ENCODE data around the gene ATP5MC2.
"Not testable (repeated sequence)": the region's sequence is repeated elsewhere in the genome, so short reads cannot be mapped to it uniquely, and the experiment has no call there.

ATP5MC2 gene

DNA sequence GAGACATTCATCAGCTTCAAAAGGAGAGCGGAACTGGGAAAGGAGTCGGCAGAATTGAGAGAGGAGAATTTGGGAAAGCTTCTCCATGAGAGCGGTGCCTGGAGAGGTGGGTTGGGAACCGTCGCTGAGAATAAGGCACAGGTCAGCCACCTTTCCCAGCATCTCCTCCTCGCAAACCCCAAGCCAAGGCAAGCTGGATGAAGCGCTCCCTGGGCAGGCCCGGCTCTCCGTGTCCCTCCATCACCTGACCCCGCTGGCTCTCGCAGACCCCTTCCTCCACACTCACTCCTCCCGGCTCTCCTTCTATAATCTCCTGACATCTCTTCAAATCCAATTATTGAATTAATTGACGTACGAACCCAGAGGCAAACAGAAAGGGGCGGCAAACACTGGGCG is 18.9 kb upstream of the ATP5MC2 start:
- DNase-seq (ENCODE audit: low read depth), result no peak

DNA sequence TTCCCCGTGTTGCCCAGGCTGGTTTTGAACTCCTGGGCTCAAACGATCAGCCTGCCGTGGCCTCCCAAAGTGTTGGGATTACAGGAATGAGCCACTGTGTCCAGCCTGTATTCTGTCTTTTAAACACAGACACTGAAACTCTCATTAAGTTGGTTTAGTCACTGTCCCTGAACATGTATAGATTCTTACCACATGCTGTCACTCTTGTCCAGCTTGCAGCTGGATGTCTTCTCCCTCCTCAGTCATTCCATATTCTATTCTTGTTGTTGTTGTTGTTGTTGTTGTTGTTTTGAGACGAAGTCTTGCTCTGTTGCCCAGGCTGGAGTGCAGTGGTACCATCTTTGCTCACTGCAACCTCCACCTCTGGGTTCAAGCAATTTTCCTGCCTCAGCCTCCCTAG is 12.3 kb upstream of the ATP5MC2 start:
- DNase-seq (ENCODE audit: low read depth), result no peak

DNA sequence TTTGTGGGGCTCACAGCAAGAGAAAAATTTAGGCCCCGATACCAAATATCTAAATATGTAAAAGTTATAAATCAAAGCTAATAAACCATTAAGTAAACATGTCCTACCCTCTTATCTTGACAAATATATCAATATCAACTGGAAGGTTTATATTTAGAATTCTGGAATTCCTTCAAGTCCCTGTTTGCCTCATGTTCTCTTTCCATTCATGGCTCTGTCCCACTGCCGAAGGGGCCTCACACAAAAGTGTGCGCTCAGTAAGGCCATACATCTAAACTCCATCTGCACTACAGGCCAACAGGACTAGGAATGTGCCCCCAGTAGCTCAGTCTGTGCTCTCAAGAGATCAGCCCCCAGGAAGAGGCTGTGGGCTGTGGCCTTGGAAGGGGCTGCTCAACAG is 10.6 kb upstream of the ATP5MC2 start:
- no peak for DNase-seq (ENCODE audit: low read depth)

DNA sequence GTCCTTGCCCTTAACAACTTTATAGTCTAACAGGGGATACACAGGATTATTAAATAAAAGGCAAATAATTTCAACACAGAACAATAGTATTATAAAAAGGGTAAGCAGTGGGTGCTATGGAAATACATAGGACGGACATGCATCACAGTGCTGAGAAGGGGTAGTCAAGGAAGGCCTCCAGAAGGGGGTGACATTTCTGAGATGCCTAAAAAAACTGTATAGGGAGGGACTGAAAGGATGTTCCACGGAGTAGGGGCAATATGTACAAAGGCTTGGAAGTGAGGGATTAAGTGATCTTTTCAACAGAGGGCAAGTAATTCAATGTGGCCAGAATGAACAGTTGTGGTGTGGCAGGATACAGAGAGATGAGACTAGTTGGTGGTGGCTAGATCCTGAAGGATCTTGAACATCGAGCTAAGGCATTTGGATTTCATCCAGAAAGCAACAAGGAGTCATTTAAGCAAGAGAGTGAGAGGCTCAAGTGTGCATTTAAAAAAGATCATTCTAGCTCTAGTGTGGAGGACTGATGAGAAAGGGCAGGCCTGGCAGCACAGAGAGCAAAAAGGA is 8.9 kb upstream of the ATP5MC2 start:
- DNase-seq (ENCODE audit: low read depth), result no peak

GRCh38 chr12:53683983-53684382 is 8.1 kb upstream of the ATP5MC2 start:
- DNase-seq (ENCODE audit: low read depth), result no peak

DNA sequence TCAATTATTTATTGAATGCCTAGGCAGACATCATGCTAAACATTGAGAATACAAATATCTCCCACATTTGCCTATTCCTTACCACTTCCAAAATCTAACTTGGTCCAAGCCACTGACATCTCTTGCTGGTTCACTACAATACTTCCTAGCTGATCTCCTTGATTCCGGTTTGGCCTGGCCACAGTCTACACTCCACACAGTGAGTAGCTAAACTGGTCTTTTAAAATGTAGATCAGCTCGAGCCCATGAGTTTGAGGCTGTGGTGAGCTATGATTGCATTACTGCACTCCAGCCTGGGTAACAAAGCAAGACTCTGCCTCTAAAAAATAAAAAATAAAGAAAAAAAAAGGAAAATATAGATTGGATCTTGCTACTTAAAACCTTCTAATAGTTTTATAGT is 7.6 kb upstream of the ATP5MC2 start:
- DNase-seq (ENCODE audit: low read depth), result no peak

GRCh38 chr12:53680061-53680460 is 4.2 kb upstream of the ATP5MC2 start:
- not testable (repeated sequence) for DNase-seq (ENCODE audit: low read depth)

DNA sequence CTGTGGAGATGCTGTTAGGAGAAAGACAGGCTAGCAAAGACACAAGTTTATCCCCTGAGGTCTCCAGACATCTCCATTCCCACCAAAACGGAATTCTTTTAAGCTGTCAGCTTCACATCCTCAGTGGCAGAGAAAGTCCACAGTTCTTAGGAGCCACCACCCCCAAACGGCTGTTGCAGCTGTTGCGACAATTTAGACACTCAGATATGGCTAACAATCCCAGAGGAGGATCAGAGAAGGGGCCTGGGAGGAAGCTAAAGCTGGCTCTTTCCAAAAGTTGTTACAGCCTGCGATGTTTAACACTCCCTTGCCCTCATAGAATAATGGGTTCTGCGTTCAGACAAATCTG is 1.9 kb upstream of the ATP5MC2 start:
- DNase-seq (ENCODE audit: low read depth), result no peak

DNA sequence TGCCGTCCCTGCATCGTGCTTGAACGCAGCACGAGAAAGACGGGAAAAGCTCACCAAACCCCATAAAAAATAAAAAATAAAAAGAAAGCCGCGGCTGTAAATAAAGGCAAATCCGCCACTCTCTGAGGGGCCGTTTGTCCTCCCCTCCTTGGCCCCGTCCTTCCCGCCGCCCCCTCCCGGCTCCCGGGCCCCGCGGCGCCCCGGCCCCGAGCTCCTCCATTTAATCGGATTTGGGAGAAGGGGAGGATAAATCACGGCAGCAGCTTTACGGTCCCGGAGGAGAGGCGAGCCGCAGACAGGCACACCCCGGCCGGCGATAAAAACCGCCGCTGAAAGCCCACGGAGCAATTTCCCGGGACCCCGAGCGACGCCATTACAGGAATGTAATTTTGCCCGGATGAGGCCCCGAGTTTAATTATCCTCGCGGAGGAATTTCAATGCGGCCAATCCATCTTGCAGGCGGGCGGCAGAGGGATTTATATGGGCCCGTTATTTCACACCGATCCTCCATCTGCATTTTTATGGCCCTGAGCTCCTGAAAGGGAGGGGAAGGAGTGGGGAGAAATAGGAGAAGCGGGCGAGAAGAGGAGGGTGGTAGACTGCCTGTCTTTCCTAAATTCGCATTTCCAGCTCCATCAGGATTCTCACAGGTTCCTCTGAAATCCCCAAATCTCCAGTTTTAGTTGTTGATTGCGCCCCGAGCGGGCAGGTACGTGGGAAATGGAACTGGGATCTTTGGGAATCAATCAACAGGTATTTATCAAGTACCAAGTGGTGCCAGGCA is 1.3 kb upstream of the ATP5MC2 start:
- no peak for DNase-seq (ENCODE audit: low read depth)

DNA sequence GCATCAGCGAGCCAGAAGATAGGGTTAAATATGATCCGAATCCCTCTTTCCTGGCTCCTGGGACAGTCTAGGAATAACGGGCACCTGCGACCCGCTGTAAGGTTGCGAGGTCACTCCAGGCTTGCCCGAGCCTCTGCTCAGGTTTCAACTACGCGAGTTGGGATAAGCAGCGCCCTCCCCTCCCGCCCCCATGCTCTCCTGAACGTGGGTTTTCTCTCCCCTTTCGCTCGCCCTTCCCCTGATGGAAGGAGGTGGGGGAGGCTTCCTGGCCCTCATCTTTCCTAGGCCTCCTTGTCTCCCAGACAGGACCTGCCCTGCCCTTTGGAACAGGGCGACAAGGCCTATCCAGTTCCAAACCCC is 753 bp upstream of the ATP5MC2 start:
- DNase-seq (ENCODE audit: low read depth), result no peak

GRCh38 chr12:53674977-53675700 is 744 bp downstream of the ATP5MC2 start:
- no peak for DNase-seq (ENCODE audit: low read depth)

- DNase-seq (ENCODE audit: low read depth), result no peak
Measured at GRCh38 chr12:53670971-53671370, 4.9 kb downstream of the ATP5MC2 start.

DNA sequence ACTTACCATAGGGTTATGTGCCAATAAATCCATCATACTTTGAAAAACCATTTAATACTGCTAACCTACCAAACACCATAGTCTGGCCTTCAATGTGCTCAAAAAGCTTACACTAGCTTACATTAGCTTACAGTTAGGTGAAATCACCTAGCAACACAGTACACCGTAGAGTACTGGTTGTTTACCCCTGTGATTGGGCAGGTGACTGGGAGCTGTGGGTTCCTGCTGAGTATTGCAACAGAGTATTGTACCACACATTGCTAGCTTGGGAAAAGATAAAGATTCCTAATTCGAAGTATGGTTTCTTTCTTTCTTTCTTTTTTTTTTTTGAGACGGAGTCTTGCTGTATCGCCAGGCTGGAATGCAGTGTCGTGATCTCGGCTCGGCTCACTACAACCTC is 5.6 kb downstream of the ATP5MC2 start:
- DNase-seq (ENCODE audit: low read depth), result no peak

DNA sequence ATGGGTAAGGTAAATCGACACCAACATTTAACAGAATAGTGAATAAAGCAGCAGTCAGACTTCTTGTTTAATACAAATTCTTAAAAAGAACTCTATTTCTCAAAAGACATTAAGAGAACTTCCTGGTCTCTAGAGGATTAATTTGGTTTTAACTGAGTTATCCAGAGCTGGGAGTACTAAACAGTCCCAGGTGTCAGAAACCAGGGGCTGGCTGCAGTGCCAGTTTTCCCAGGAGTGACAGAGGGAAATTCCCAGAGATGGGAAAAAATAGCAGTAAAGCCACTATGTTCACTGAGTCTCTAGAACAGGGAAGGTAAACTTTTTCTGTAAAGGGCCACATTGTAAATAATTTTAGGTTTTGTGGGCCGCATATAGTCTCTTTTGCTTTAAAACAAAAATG is 8.8 kb downstream of the ATP5MC2 start:
- no peak for DNase-seq (ENCODE audit: low read depth)

GRCh38 chr12:53664936-53665335 is 10.9 kb downstream of the ATP5MC2 start:
- DNase-seq (ENCODE audit: low read depth), result no peak

- DNase-seq (ENCODE audit: low read depth), result no peak
Measured at GRCh38 chr12:53664191-53664590, 11.7 kb downstream of the ATP5MC2 start.

DNA sequence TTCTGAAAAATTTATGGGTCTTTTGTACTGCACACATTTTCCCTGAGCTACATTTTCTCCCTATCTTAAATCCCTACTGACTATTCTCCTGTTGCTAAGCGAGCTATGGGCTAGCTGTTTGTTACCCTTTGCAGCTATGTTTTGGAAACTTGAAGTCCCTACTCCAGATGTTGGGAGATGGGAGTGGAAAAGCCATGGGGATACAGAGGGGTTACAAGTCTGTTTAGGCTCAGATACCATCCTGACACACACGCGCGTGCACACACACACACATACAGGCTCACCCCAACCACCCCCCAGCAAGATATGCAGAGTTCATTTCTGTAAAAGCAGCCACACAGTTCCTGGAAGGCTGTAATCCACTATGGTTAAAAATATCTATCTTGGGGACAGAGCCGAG is 15.8 kb downstream of the ATP5MC2 start:
- DNase-seq (ENCODE audit: low read depth), result no peak

DNA sequence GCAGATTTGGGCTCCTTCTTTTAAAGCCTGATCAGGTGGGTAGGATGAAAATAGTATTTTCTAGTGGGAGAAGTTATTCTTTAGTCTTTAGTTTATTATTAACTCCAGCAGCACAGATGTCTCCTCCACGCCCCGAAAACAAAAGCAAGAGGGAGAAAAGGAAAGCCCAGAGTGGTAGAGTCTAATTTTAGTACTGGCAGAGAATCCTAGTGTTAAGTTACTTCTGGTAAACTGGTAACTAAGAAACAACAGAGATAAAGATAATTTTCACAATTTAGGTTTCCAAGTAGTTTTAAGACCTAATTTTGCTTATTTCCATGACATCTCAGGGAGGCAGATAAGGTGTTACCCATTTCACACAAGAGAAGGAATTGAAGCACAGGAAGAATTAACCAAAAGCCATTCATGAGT is 16.3 kb downstream of the ATP5MC2 start:
- no peak for DNase-seq (ENCODE audit: low read depth)

DNA sequence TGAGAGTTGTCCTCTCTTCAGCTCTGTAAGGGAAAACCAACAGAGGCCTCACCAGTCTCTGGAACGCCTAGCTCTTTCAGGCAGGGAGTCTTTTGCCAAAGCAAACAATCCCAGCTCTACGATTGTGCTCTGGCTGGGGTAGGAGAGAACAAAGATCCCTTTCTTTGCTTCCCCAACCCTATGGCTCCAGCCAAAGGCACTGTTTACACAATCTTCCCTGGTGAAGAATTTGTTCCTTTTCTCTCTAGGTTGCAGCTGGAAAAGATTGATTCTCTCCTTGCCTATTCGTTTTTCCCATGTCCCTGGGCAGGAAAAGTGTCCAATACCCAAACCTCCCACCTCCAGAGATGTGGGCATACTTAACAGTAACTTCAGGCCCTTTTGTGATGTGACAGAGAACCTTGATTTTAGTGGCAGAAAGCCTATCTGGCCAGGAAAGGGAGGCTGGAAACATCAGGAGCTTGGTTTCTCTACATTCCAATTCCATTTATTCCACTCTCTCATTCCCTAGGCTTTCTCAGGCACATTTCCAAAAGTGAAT is 16.8 kb downstream of the ATP5MC2 start:
- no peak for DNase-seq (ENCODE audit: low read depth)

- no peak for DNase-seq (ENCODE audit: low read depth)
Measured at GRCh38 chr12:53657041-53657440, 18.8 kb downstream of the ATP5MC2 start.

- DNase-seq (ENCODE audit: low read depth), result no peak
Measured at GRCh38 chr12:53653595-53653994, 22.3 kb downstream of the ATP5MC2 start.

- no peak for DNase-seq (ENCODE audit: low read depth)
Measured at GRCh38 chr12:53652366-53652765, 23.5 kb downstream of the ATP5MC2 start.

DNA sequence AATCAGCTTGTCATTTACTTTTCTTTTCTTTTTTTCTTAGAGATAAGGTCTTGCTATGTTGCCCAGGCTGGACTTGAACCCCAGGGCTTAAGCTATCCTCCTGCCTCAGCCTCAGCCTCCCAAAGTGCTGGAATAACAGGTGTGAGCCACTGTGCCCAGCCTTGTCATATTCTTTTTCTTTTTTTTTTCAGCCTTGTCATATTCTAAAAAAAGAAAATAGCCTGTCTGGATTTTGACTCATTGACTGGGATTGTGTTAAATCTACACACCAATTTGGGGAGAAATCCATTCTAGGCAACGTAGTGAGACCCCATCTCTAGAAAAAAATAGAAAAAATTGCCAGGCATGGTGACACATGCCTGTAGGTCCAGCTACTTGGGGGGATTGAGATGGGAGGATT is 24.1 kb downstream of the ATP5MC2 start:
- no peak for DNase-seq (ENCODE audit: low read depth)
